IMR-90 (cell line): ENCODE measurements around the gene DENND5A.

Experiments used
- BHLHE40 ChIP-seq: fragments of 150-350 bp; IDR thresholded peaks from 2 replicates; pipeline ENCODE4 v1.6.1; 2016; ENCODE audit warnings: mild to moderate bottlenecking, low read depth, low read length
- POLR2A ChIP-seq: IDR thresholded peaks from 2 replicates; pipeline ENCODE4 v1.6.1; 2012; ENCODE audit warnings: mild to moderate bottlenecking, low read depth, low read length
- RAD21 ChIP-seq: IDR thresholded peaks from 2 replicates; pipeline ENCODE4 v1.6.1; 2012; ENCODE audit warnings: low read length, improper control_type of control experiment
- SMC3 ChIP-seq: fragments of 150-350 bp; IDR thresholded peaks from 2 replicates; pipeline ENCODE4 v1.6.1; 2016; ENCODE audit warnings: low read depth, mild to moderate bottlenecking, antibody characterized with exemption, low read length, moderate library complexity
- TF ChIP-seq, protein P1 (sequence below): fragments of 150-350 bp; IDR thresholded peaks from 2 replicates; pipeline ENCODE4 v1.6.1; 2017; ENCODE audit warnings: mild to moderate bottlenecking, antibody characterized with exemption, low read length, low read depth
- TF ChIP-seq, protein P2 (sequence below): conservative IDR thresholded peaks from 2 replicates; pipeline ENCODE4 v1.5.1; 2012; ENCODE audit warnings: mild to moderate bottlenecking, low read depth, low read length, improper control_type of control experiment

DNA sequence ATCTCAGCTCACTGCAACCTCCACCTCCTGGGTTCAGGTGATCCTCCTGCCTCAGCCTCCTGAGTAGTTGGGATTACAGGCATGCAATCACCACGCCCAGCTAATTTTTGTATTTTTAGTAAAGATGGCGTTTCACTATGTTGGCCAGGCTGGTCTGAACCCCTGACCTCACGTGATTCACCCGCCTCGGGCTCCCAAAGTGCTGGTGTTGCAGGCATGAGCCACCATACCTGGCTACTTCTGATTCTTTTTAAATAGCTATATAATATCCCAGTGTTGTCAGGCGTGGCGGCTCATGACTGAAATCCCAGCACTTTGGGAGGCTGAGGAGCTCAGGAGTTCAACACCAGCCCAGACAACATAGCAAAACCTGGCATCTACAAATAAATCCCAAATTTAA is 28.5 kb upstream of the DENND5A start:
- TF ChIP-seq, protein P1, sequence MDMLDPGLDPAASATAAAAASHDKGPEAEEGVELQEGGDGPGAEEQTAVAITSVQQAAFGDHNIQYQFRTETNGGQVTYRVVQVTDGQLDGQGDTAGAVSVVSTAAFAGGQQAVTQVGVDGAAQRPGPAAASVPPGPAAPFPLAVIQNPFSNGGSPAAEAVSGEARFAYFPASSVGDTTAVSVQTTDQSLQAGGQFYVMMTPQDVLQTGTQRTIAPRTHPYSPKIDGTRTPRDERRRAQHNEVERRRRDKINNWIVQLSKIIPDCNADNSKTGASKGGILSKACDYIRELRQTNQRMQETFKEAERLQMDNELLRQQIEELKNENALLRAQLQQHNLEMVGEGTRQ = no peak
- TF ChIP-seq, protein P2, sequence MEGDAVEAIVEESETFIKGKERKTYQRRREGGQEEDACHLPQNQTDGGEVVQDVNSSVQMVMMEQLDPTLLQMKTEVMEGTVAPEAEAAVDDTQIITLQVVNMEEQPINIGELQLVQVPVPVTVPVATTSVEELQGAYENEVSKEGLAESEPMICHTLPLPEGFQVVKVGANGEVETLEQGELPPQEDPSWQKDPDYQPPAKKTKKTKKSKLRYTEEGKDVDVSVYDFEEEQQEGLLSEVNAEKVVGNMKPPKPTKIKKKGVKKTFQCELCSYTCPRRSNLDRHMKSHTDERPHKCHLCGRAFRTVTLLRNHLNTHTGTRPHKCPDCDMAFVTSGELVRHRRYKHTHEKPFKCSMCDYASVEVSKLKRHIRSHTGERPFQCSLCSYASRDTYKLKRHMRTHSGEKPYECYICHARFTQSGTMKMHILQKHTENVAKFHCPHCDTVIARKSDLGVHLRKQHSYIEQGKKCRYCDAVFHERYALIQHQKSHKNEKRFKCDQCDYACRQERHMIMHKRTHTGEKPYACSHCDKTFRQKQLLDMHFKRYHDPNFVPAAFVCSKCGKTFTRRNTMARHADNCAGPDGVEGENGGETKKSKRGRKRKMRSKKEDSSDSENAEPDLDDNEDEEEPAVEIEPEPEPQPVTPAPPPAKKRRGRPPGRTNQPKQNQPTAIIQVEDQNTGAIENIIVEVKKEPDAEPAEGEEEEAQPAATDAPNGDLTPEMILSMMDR = no peak
- TF ChIP-seq POLR2A = no peak
- TF ChIP-seq RAD21 = no peak
- no peak for TF ChIP-seq BHLHE40
- TF ChIP-seq SMC3 = no peak
